OCI-LY7 (cell line): Measurements from ENCODE around the gene BLM. TPM values are rescaled to one million over a fixed set of nuclear protein-coding genes. Genes with fewer than 3 reads are reported as not detected.

Experiments
- BruUV-seq: library from RNA; stranded (reverse); fragments of 400-500 nt; replicated peaks from 2 replicates; lab custom pipeline; 2021; lab: Mats Ljungman, UMichigan
- CTCF ChIA-PET: fragments of 300-600 bp; sonication (Branson Sonifier 250); formaldehyde crosslinking; loops from one replicate; lab custom pipeline; 2022; ENCODE audit warnings: antibody characterized with exemption; ENCODE audit not compliant: unreplicated experiment; lab: Charles Lee
- POLR2A ChIA-PET: fragments of 300-600 bp; sonication (Branson Sonifier 250); formaldehyde crosslinking; loops from one replicate; lab custom pipeline; 2022; ENCODE audit warnings: antibody characterized with exemption; lab: Charles Lee
- DNase-seq: peaks from one replicate; pipeline ENCODE4 v3.0.0-alpha.2; 2015; ENCODE audit warnings: low spot score
- H2AFZ ChIP-seq: fragments of 200-600 bp; sonication (generic), shearing (Covaris generic); 2 replicates; pipeline ENCODE4 v1.6.1; 2014; ENCODE audit warnings: mild to moderate bottlenecking, antibody characterized with exemption, low read length, moderate library complexity
- H3K27ac ChIP-seq: fragments of 200-600 bp; sonication (generic); 2 replicates; pipeline ENCODE4 v1.5.1; 2014; ENCODE audit warnings: mixed run types, low read depth, mild to moderate bottlenecking, moderate library complexity, low read length, inconsistent platforms; ENCODE audit not compliant: poor library complexity, severe bottlenecking
- H3K36me3 ChIP-seq: fragments of 200-600 bp; sonication (generic); 2 replicates; pipeline ENCODE4 v1.6.1; 2014; ENCODE audit warnings: mild to moderate bottlenecking, antibody characterized with exemption, low read length, moderate library complexity, mixed read lengths; ENCODE audit not compliant: insufficient read depth
- H3K4me1 ChIP-seq: fragments of 200-600 bp; sonication (generic); 2 replicates; pipeline ENCODE4 v1.5.1; 2014; ENCODE audit warnings: mild to moderate bottlenecking, low read length; ENCODE audit not compliant: insufficient read depth, poor library complexity, severe bottlenecking
- H3K4me2 ChIP-seq: fragments of 200-600 bp; sonication (generic); 2 replicates; pipeline ENCODE4 v1.6.1; 2014; ENCODE audit warnings: mild to moderate bottlenecking, low read length
- H3K4me3 ChIP-seq: fragments of 200-600 bp; sonication (generic); 2 replicates; pipeline ENCODE4 v1.5.1; 2014; ENCODE audit warnings: mild to moderate bottlenecking, low read depth, low read length; ENCODE audit not compliant: poor library complexity, severe bottlenecking
- H3K79me2 ChIP-seq: fragments of 200-600 bp; sonication (generic); 2 replicates; pipeline ENCODE4 v1.6.1; 2016; ENCODE audit warnings: low read depth, mild to moderate bottlenecking, low read length, moderate library complexity, mixed read lengths; ENCODE audit not compliant: insufficient read depth
- H3K9me2 ChIP-seq: fragments of 200-600 bp; sonication (generic); 2 replicates; pipeline ENCODE4 v1.6.1; 2016; ENCODE audit warnings: mild to moderate bottlenecking, low read length, mixed read lengths; ENCODE audit not compliant: insufficient read depth
- H3K9me3 ChIP-seq: fragments of 200-600 bp; sonication (generic); 2 replicates; pipeline ENCODE4 v1.6.1; 2014; ENCODE audit warnings: mild to moderate bottlenecking, mixed run types, low read length, mixed read lengths
- H4K20me1 ChIP-seq: fragments of 200-600 bp; sonication (generic); 2 replicates; pipeline ENCODE4 v1.6.1; 2014; ENCODE audit warnings: mild to moderate bottlenecking, antibody characterized with exemption, low read length, moderate library complexity, mixed read lengths; ENCODE audit not compliant: insufficient read depth
- CTCF ChIP-seq: fragments of 200-600 bp; sonication (generic); conservative IDR thresholded peaks from 2 replicates; pipeline ENCODE4 v1.5.1; 2014; ENCODE audit warnings: mild to moderate bottlenecking, antibody characterized with exemption, low read length, moderate library complexity, mixed read lengths
- EZH2phosphoT487 ChIP-seq: fragments of 200-600 bp; sonication (generic); IDR thresholded peaks from 2 replicates; pipeline ENCODE4 v1.6.1; 2018; ENCODE audit warnings: low read depth, borderline replicate concordance, mild to moderate bottlenecking, mixed run types, antibody characterized with exemption, low read length, moderate library complexity, mixed read lengths
- intact Hi-C: fragments of 100-400 bp; cut with micrococcal nuclease; formaldehyde crosslinking; loops from one replicate; pipeline ENCODE4 v1.10.0; 2022; ENCODE audit not compliant: unreplicated experiment
- total RNA-seq, 2 experiments: library from RNA; depleted of rRNA in 1 of 2; stranded (reverse); fragments of >200 nt in 1 of 2; shearing (Covaris generic) in 1 of 2; gene quantifications; 2 replicates each; pipeline ENCODE4 v1.2.3, GENCODE V29; 2014 to 2022

BLM gene
- total RNA-seq, 2 experiments from 2014 or later, result 47.1 to 51.8 TPM

DNA sequence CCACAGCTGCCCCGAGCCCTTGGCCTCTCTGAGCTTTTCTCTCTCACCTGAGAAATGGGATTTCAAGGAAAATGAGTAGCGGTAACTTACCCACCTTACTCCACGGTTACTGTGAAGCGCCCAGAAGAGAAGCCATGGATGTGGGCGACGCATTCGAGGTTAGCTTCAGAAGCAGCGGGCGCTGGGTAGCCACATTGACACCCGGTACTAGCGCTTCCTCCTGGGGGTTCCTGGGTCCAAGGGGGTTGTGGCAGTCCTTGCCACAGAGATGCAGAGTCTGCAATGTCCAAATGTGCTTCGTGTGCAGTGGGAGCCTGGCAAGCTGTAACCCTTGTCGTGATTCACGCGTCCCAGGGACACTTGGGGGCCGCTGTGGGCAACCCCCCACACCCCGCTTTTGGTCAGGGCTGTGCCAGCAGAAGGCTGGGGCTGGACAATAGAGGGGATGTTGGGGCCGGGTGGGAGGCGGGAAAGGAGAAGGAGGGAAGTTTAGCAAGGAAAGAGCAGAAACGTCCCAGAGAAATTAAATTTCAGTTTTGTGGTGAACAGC is 109.8 kb downstream of the BLM start:
- Histone ChIP-seq H3K9me2 (no peaks in the 10 kb centered on the region), H3K9me3 (no peaks in the 10 kb centered on the region), H3K4me1 (peaks cover 14% of the 10 kb centered on the region), H3K4me2 (no peak overlapping the region), H2AFZ (no peak overlapping the region), H3K36me3 (no peaks in the 10 kb centered on the region), H3K27ac (no peak overlapping the region), H3K4me3 (no peak overlapping the region), H3K79me2 (no peaks in the 10 kb centered on the region), H4K20me1 (no peaks in the 10 kb centered on the region)
- no peak for TF ChIP-seq CTCF
- TF ChIP-seq EZH2phosphoT487, result no peak
- intact Hi-C loops, result no loop called here
- ChIA-PET POLR2A (interaction anchor here (2.4 kb wide), 1 partner anchor 13 kb away, joined by 9 read pairs; no protein-coding TSS in a partner anchor), CTCF (no interaction called here)
- BruUV-seq, result no TSS peak
- DNase-seq, result no peak

- H3K27ac ChIP-seq, result no peak overlapping the region
- no peaks in the 10 kb centered on the region for H3K79me2 ChIP-seq
- peaks cover 14% of the 10 kb centered on the region for H3K4me1 ChIP-seq
- POLR2A ChIA-PET, result no interaction called here
- H3K36me3 ChIP-seq, result no peaks in the 10 kb centered on the region
- no peak for DNase-seq
- no peak overlapping the region for H2AFZ ChIP-seq
- TF ChIP-seq EZH2phosphoT487 (no peak), CTCF (no peak)
- CTCF ChIA-PET, result no interaction called here
- no peaks in the 10 kb centered on the region for H3K9me3 ChIP-seq
- H3K4me3 ChIP-seq, result no peak overlapping the region
- H3K9me2 ChIP-seq, result no peaks in the 10 kb centered on the region
- BruUV-seq, result no TSS peak
- H4K20me1 ChIP-seq, result no peaks in the 10 kb centered on the region
- intact Hi-C loops, result no loop called here
- H3K4me2 ChIP-seq, result no peak overlapping the region
Measured at GRCh38 chr15:90828111-90828510, 111.0 kb downstream of the BLM start.

- BruUV-seq, result no TSS peak
- no peaks in the 10 kb centered on the region for H3K79me2 ChIP-seq
- ChIA-PET POLR2A (no interaction called here), CTCF (no interaction called here)
- TF ChIP-seq EZH2phosphoT487 (no peak), CTCF (no peak)
- H3K36me3 ChIP-seq, result no peaks in the 10 kb centered on the region
- no peak overlapping the region for H3K27ac ChIP-seq
- no peaks in the 10 kb centered on the region for H3K9me3 ChIP-seq
- peaks cover 14% of the 10 kb centered on the region for H3K4me1 ChIP-seq
- no peaks in the 10 kb centered on the region for H3K9me2 ChIP-seq
- no peak overlapping the region for H2AFZ ChIP-seq
- no peak overlapping the region for H3K4me2 ChIP-seq
- intact Hi-C loops, result no loop called here
- H4K20me1 ChIP-seq, result no peaks in the 10 kb centered on the region
- H3K4me3 ChIP-seq, result no peak overlapping the region
- DNase-seq, result no peak
Measured at GRCh38 chr15:90829126-90829525, 112.0 kb downstream of the BLM start.
